GM21825 (cell line): ENCODE results near the gene NADSYN1.
"Not testable (repeated sequence)": the region's sequence is repeated elsewhere in the genome, so short reads cannot be mapped to it uniquely, and the experiment has no call there.

Experiments
- ATAC-seq: cut with Tn5 transposase; IDR thresholded peaks from one replicate; pipeline ENCODE4 v1.9.1; 2021; ENCODE audit warnings: mild to moderate bottlenecking, moderate library complexity; ENCODE audit not compliant: unreplicated experiment

Gene NADSYN1

DNA sequence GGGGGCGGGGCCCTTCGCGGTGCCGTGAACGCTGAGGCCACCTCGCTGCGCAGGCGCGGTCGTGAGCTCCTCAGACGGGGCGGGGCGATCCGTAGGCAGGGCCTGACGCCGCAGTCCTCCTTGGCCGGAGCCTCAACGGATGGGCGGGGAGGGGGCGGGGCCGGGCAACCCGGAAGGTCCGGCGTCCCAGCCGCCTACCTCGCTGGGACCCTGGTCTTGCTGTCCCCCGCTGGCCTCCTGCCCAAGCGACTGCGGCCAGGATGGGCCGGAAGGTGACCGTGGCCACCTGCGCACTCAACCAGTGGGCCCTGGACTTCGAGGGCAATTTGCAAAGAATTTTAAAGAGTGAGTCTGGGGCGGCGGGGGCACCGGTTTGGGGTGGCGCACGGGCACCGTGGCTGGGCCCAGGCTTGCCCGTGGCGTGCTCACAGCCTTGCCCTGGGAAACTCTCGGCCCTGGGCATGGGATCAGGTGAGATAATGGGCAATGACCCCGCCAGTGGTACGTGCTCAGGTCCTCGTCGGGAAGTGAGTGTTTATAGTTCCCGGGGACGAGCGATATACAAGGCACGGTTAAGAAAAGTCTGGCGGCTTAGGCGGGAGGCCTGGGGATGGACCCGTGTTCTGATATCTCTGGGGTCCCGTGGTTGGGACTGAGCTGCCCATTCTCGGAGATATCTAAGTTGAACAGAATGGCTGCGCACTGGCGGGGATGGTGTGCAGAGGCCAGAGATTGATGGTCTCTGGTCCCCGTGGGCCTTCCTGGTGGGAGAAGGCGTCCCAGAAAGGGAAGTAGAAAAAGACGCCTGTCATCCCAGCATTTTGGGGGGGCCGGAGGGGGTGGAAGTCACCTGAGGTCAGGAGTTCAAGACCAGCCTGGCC is at the start of gene NADSYN1:
Gene NADSYN1, plus strand, starts transcription at position 167 of the 881 bp plus-strand sequence. Its CDS starts 94 bp downstream, at position 261.
- ATAC-seq: peak; percentile 52

DNA sequence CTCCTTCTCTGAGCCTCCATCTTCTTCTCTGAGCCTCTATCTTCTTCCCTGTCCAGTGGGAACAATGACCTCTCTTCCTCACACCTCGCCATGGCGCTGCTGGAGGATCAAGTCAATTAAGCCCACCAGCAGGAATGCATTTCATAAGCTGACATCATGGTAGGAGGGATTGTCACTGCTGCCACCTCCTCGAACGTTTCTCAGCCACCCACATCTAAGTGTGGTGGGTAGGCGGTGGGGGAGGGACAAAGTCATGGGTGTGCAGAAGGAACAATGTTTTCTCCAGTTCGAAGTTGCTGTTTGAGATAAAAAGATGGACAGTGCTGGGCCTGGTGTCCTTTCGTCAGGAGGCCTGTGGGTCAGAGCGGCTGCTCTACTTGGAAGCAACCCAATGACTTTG is 48.8 kb upstream of the NADSYN1 start:
- no peak for ATAC-seq

DNA sequence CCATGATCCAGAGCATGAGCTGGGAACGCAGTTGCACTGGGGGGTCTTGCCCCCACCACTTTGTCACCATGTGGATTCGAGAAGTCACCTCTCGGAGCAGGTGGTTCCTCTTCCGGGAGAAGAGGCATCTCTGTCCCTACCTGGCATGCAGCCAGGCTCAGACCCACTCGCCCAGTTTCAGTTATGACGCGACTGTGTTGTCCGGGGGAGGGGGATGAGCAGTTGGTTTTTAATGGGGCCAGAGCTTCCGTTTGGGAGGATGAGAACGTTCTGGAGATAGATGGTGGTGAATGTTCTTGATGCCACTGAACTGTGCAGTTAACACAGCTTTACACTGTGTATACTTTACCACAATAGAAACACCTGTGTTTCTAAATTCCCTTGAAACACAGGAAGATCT is 46.3 kb upstream of the NADSYN1 start:
- ATAC-seq: no peak

DNA sequence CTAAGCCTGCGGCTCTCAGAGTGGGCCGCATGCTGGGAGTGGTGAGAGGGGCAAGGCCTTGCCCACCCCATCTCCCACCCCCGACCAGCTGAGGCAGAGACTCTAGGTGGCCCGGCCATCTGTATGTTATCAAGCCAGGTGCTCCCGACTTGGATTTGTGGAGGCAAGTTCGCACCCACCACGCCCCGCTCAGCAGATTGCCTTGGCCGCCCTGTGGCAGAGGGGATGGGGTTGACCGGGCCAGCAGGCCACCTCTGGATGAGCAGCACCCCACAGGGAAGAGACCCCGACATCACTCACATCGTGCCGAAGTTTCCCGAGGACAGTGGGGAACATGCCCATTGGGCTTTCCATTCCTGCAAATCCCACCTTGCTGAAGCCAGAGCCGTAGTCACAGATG is 45.6 kb upstream of the NADSYN1 start:
- no peak for ATAC-seq

DNA sequence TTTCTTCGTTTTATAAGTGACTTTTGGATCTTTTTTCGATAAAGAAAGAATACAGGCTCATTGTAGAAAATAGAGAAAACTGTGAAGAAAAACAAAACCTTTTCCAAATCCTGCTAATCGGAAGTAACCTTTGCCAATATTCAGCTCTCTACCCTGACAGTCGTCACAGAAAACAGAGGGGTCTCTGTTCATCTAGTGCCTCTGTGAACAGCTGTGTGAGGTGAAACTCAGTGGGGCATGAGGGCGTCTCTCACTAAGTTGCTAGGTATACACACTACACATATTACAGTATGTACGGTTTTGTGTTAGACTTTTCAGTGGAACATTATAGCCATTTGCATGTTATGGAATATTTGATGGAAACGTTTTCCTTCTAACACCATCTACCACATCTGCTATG is 44.2 kb upstream of the NADSYN1 start:
- no peak for ATAC-seq

DNA sequence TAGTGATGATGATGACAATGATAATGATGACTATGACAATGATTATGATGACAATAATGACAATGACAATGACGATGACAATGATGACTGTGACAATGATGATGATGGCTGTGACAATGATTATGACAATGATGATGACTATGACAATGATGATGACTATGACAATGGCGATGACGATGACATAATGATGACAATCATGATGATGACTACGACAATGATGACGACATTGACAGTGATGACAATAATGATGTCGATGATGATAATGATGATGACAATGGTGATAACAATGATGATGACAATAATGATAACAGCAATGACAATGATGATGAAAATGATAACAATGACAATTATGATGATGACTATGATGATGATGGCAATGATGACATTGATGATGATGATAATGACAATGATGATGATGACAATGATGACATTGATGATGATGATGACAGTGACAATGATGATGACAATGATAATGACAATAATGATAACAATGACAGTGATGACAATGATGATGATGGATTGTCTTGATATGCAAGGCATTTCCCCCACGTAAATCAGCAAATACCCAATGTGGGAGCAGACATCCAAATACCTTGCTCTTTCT is 42.5 kb upstream of the NADSYN1 start:
- no peak for ATAC-seq

DNA sequence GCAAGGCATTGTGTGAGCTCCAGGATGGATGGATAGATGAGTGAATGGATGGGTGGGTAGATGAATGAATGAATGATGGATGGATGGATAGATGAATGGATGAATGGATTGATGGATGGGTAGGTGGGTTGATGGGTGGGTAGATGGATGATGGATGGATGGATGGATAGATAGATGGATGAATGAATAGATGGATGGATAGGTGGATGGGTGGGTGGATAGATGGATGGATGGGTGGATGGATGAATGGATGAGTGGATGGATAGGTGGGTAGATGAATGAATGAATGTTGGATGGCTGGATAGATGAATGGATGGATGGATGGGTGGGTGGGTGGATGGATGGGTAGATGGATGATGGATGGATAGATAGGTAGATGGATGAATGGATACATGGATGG is 38.4 kb upstream of the NADSYN1 start:
- ATAC-seq: no peak

DNA sequence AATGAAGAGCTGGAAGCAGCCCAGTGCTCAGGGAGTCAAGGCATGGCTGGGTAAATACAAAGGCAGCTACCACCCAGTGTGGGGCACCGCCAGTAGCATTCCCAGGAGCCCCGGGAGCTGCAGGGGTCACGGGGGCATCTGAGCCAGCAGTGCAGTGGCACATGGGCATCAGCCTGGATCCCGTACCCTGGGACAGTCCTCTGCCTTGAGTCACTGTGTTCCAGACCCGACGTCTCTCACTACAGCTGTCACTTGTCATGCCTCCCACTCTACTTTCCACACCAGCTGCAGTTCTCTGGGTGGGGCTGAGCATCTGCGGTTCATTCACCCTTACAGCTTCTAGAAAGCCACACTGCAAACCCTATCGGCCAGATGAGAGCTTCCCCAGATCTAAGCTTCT is 34.4 kb upstream of the NADSYN1 start:
- peak; percentile 65 for ATAC-seq

DNA sequence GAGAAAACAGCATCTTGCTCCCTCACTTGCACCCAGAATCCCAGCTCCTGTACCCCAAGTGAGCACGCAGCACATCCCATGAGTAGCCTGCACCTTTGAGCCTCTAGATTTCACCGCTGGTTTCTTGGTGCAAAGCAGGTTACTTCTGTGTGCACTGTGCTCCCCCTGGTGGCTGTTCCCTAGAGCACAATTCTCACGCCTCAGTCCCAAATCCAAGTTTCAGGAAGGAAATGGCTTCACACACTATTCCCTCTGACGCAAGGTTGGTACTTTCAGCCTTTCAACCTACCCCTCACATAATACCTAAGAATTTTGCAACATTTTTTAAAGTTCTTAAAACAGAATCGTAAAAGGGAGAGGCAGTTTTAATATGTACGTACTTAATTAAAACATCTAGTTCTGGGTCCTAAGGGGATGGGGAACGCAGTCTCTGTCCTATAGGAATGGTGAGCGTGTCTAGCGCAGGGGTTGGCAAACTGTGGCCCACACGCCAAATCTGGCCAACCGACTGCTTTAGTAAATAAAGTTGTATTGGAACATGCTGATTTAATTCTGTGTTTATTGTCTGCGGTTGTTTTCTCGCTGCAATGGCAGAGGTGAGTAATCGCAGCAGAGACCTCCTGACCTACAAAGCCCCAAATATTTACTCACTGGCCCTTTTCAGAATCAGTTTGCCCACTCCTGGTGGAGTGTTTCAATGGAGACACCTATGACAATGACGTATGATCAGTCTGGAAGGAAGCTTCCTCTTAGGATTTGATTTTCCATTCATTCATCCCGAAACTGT is 32.4 kb upstream of the NADSYN1 start:
- ATAC-seq: no peak

DNA sequence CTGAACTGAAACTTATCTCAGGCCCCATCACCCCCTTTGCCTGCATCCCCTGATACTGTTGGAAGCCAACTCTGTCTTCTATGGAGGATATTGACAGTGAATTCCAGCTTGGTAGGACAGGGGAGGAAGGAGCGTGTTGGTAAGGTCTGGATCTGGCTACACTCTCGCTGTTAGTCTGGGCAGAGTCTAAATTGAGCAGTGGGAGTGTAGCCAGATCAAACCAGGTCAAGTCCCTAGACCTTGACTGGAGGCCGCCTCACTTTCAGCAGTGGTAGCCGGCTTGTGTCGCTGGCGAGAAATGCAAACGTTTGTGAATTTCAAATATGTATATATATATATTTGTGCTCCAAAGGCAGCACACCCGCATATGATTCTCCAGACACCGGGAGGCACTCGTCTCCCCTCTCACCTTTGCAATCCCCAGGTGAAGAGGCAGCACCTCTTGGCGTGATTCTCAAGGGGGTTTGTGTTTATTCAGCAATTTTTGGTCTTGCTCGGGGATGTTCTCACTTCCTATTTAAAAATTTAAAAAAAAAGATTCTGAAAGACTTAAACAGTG is 31.5 kb upstream of the NADSYN1 start:
- no peak for ATAC-seq

DNA sequence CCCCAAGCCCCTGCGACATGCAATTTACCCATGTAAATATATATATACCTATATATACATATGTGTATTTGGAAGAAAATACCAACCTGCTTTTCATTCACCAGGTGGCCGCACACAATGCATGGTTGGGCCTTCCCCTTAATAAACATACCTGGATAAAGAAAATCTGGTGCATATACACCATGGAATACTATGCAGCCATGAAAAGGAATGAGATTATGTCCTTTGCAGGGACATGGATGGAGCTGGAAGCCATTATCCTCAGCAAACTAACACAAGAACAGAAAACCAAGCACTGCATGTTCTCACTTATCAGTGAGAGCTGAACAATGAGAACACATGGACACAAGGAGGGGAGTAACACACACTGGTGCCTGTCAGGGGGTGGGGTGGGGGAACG is 30.7 kb upstream of the NADSYN1 start:
- not testable (repeated sequence) for ATAC-seq

DNA sequence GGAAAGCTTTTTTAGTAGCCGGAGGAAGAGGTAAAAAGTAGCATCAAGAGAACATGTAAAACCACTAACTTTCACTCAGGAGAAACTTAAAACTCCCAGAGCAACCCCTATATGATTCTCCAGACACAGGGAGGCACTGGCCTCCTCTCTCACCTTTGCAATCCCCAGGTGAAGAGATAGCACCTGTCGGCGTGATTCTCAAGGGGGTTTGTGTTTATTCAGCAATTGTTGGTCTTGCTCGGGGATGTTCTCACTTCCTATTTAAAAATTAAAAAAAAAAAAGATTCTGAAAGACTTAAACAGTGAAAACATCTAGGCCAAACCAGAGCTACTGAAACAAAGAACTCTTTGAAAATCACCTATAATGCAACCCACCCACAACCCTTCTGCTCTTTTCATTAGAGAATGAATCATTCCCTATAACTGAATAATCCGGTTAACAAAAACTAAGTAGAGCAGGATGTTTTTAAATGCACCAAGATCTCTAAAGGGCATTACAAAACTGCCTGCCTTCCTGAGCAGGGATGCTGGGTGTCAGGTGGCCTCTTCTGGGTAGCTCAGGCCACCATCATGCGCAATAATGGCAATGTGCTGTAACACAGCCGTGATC is 29.7 kb upstream of the NADSYN1 start:
- ATAC-seq: no peak

DNA sequence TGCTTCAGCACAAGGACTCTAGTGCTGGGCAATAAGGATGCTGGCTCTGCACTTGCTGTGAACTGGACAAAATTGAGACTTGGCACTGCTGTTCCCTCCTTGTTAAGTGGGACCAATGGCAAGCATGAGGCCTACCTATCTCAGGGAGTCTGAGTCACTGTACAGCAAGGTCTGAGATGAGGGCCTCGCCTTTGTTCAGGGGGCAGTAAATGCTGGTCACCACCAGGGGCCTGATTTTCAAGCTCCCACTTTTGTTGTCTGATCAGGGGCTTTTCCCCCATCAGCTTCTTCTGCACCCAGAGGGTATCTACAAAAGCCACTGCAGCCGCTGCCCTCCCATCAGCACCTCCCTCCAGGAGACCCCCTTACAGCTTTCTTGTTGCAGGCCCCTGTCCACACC is 27.6 kb upstream of the NADSYN1 start:
- no peak for ATAC-seq

DNA sequence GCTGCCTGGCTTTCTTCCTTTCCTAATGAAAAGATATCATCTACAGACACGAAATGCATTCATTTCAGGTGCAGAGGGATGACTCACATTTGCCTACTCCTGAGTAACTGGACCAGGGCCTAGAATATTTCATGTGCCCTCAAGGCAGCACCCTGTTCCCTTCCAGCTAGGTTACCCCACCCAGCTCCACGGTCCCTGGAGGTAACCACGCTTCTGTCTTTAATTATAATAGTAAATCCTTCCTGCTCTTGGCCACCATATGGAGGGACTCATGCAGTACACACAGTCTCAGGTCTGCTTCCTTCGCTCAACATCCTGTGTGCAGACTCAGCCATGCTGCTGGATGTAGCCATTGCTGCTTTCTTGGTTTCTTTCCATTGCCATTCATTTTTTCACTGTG is 27.1 kb upstream of the NADSYN1 start:
- ATAC-seq: no peak

DNA sequence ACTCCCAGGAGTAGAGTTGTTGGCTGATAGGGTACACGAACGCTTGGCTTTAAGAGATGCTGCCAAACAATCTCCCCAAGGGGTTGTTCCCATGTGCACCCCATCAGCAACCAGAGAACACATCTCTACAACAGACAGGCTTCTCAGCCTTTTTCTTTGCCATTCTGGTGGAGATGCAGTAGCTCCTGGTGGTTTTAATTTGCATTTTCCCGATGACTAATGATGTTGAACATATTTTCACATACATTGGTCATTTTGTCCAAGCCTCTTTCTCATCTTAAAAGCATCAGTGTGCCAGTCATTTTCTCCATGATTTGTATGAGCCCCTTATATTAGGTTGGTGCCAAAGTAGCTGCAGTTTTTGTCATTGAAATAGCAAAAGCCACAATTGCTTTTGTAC is 26.6 kb upstream of the NADSYN1 start:
- ATAC-seq: no peak

DNA sequence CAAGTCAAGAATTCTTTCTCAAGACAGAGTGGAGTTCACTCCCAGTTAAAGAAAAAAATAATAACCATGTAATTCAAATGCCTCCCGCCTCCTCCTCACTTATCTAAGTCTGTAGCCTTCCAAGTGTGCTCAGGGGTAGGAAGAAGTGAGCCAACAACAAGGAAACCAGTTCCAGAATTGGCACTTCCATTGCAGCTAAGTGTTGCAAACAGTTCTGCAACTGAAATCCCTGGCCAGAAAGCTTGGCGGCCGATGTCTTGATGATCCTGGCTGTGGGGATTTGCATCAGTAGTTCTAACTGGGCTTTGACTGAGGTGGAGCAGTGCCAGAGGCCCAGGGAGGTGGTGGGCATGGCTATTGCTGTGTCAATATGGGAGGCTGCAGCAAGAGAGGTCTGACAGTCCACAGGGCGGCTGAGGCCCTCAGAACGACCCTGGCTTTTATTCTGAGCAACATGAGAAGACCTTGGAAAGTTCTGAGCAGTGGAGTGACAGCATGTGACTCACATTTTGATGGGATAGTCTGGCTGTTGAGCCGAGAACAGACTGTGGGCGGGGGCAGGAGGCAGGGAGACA is 24.1 kb upstream of the NADSYN1 start:
- no peak for ATAC-seq

DNA sequence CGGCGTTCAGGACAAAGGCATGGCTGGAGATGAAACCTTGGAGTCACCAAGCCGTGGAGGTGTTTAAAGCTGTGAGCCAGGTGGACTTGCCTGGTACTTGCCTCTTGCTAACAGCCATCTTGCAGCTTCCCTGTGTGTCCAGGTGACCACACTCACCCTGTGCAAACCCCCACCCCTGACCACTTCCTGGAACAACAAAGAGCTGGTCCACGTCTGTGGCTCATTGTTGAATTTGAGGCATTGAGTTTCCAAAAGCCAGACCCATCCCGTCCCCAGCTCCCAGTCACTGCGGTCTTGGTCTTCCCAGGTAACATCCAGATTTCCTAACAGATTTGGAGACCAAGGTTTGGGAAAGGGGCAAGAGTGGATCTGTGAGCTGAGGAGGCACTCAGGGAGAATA is 23.3 kb upstream of the NADSYN1 start:
- no peak for ATAC-seq

DNA sequence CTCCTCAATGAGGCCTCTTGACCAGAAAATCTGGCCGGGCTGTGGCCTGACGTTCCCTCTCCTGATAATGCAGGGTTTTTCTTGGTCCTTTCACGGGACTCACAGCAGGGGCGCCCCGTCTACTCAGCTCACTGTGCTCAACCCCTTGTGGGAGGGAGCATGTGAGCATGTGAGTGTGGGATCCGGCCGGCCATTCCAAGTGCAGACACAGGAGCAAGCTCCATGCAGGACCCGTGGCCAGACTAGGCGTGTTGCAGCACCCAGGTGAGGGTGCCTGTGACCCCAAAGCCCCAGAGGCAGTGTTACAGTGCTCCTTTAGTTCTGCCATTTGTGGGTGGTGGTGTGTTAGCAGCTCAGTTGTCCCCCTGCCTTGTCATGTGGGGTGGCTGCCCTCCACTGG is 22.8 kb upstream of the NADSYN1 start:
- no peak for ATAC-seq

DNA sequence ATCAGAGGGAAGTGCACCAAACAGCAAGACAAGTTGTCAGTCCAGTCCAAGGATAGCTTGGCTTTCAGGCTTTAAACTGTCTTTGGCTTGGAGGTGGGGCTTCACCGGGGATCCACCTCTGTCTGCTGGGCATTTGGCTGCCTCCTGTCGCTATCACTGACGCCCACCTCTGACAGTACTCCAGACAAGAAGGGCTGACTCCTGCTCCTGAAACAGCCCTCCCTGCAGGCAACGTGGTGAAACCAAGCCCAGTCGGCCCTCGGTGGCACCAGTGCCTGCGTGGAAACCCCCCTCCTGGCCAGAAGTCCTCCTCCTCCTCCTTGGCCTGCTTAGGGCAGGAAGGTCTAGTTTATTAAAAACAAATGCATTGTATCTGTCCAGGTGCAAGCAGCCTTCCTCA is 21.7 kb upstream of the NADSYN1 start:
- ATAC-seq: no peak

DNA sequence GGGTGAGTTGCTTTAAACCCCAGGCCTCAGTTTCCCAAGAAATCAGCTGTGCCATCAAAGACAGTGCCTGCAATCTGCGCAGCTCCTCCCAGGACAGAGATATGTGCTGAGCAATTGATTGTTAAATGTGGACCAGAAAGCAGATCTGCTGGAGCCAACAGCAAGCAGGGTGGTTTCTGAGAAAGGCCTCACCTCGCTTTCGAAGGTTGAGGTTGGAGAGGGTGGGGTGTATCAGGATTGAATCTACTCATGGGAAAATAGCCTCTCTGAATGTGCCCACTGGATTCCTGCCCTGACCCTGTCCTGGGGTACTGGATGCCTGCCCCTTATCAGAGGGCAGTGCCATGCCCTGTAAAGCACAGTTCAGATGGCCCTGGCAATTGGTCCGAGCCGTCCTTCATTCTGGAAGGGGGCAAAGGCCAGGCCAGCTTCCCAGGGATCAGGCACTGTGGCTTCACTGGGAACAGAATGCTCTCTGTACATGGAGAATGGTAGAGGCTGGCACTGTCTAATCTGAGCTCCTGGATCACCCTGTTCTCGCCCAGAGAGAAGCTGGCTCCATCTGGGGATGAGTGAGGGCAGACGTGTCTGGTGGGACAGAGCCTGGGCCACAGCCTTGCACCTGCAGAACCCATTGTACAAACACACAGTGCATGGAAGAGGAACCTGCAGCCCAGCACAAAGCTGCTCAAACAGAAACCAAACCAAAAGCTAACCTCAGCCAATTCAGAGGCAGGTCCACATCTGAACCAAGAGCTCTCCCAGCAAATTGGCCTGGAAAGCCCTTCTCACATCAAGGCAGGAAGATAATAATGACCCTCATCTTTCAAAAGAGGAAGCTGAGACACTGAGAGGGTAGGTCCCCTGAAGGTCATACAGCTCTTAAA is 20.0 kb upstream of the NADSYN1 start:
- no peak for ATAC-seq
